Suprapubic skin (tissue), 4 donors: ENCODE data around the gene LUZP2.

Experiments used
- EP300 ChIP-seq: sonication (generic); formaldehyde crosslinking; IDR thresholded peaks from one replicate; pipeline ENCODE4 v1.6.1; 2017; ENCODE audit warnings: antibody characterized with exemption
- POLR2A ChIP-seq, 2 donors: fragments of 450-650 bp; IDR thresholded peaks; one replicate each; pipeline ENCODE4 v1.6.1; 2017; ENCODE audit warnings: antibody characterized with exemption in 2 of 2, mild to moderate bottlenecking in 2 of 2, moderate library complexity in 2 of 2
- POLR2AphosphoS5 ChIP-seq, 3 donors: sonication (generic); formaldehyde crosslinking; IDR thresholded peaks; one replicate each; pipeline ENCODE4 v1.6.1; 2017; ENCODE audit warnings: antibody characterized with exemption in 3 of 3
- TF ChIP-seq, protein P1 (sequence below), 2 donors: fragments of 200-600 bp in 1 of 2; fragments of 450-650 bp in 1 of 2; sonication (generic) in 1 of 2; IDR thresholded peaks; one replicate each; pipeline ENCODE4 v1.5.1; 2016 to 2019; ENCODE audit warnings: antibody characterized with exemption in 2 of 2, mild to moderate bottlenecking in 1 of 2, moderate library complexity in 1 of 2

DNA sequence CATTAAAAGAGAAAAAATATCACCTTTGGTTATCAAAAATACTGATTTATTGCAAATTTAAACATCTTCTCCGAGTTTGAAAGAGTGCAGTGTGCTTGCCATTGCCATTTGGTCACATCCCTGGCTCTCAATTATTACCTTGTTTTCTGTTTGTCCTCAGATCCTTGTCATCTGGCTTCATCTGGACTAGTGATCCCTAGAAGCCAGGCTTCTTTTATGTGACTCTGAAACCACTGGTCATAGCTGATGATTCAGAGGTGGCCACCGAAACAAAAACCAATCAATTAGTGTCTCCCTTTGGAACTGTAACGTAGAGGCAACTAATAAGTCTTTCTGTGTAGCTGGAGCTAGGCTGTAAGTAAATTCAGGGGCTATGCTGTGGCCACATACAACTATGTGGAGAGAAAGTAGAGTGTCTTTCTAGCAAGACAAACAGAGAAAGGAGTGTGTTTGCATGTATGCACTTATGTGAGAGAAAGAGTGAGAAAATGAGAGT lies 237.9 kb downstream of the LUZP2 start:
- TF ChIP-seq, protein P1, sequence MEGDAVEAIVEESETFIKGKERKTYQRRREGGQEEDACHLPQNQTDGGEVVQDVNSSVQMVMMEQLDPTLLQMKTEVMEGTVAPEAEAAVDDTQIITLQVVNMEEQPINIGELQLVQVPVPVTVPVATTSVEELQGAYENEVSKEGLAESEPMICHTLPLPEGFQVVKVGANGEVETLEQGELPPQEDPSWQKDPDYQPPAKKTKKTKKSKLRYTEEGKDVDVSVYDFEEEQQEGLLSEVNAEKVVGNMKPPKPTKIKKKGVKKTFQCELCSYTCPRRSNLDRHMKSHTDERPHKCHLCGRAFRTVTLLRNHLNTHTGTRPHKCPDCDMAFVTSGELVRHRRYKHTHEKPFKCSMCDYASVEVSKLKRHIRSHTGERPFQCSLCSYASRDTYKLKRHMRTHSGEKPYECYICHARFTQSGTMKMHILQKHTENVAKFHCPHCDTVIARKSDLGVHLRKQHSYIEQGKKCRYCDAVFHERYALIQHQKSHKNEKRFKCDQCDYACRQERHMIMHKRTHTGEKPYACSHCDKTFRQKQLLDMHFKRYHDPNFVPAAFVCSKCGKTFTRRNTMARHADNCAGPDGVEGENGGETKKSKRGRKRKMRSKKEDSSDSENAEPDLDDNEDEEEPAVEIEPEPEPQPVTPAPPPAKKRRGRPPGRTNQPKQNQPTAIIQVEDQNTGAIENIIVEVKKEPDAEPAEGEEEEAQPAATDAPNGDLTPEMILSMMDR (IDR thresholded peaks at IDR 0.05): no peak
- TF ChIP-seq POLR2A (IDR thresholded peaks at IDR 0.05) (no peak), EP300 (no peak), POLR2AphosphoS5 (IDR thresholded peaks at IDR 0.05) (no peak)
